Glutamatergic neuron (in vitro differentiated cells): ENCODE measurements around the gene CRHR1. TPM values are rescaled to one million over a fixed set of nuclear protein-coding genes. Genes with fewer than 3 reads are reported as not detected.

Experiments
- DNase-seq: peaks from one replicate; pipeline ENCODE4 v3.0.0; 2022
- H3K27ac Mint-ChIP-seq: one replicate; pipeline ENCODE4 v1.8.0; 2020; ENCODE audit warnings: mild to moderate bottlenecking, mixed read lengths, inconsistent platforms; ENCODE audit not compliant: unreplicated experiment
- H3K27me3 Mint-ChIP-seq: one replicate; pipeline ENCODE4 v1.8.0; 2020; ENCODE audit warnings: mild to moderate bottlenecking, moderate library complexity, mixed read lengths, inconsistent platforms; ENCODE audit not compliant: unreplicated experiment
- H3K36me3 Mint-ChIP-seq: one replicate; pipeline ENCODE4 v1.8.0; 2020; ENCODE audit warnings: mild to moderate bottlenecking, mixed read lengths, inconsistent platforms; ENCODE audit not compliant: unreplicated experiment
- H3K4me1 Mint-ChIP-seq: one replicate; pipeline ENCODE4 v1.8.0; 2020; ENCODE audit warnings: mild to moderate bottlenecking, low read depth, mixed read lengths, inconsistent platforms; ENCODE audit not compliant: unreplicated experiment
- H3K4me3 Mint-ChIP-seq: one replicate; pipeline ENCODE4 v1.8.0; 2020; ENCODE audit warnings: mild to moderate bottlenecking, mixed read lengths, inconsistent platforms; ENCODE audit not compliant: unreplicated experiment
- H3K9me3 Mint-ChIP-seq: one replicate; pipeline ENCODE4 v1.8.0; 2020; ENCODE audit warnings: mild to moderate bottlenecking, moderate library complexity, mixed read lengths, inconsistent platforms; ENCODE audit not compliant: unreplicated experiment
- CTCF ChIP-seq: fragments of 200-600 bp; sonication (generic); IDR thresholded peaks from one replicate; pipeline ENCODE4 v1.5.0; 2021; ENCODE audit not compliant: partially characterized antibody, unreplicated experiment
- total RNA-seq: library from RNA; stranded (reverse); fragmentation: NEBNext Ultra II Directional; extraction: Animal tissue kit (Norgen Biotek cat#: 25700); gene quantifications from one replicate; pipeline ENCODE4 v1.2.1, GENCODE V29; 2021; ENCODE audit not compliant: unreplicated experiment

CRHR1 gene
- total RNA-seq, 1 donor from 2014 or later: 0.71 TPM

GRCh38 chr17:45808845-45809244 lies 24.7 kb downstream of the CRHR1 start:
- TF ChIP-seq CTCF: no peak
- no peaks in the 10 kb centered on the region for H3K36me3 Mint-ChIP-seq
- no peak for DNase-seq
- H3K27ac Mint-ChIP-seq: peak overlapping the region; percentile 31
- no peaks in the 10 kb centered on the region for H3K9me3 Mint-ChIP-seq
- peaks cover 4% of the 10 kb centered on the region for H3K4me1 Mint-ChIP-seq
- peaks cover 5% of the 10 kb centered on the region for H3K27me3 Mint-ChIP-seq
- H3K4me3 Mint-ChIP-seq: no peak overlapping the region

DNA sequence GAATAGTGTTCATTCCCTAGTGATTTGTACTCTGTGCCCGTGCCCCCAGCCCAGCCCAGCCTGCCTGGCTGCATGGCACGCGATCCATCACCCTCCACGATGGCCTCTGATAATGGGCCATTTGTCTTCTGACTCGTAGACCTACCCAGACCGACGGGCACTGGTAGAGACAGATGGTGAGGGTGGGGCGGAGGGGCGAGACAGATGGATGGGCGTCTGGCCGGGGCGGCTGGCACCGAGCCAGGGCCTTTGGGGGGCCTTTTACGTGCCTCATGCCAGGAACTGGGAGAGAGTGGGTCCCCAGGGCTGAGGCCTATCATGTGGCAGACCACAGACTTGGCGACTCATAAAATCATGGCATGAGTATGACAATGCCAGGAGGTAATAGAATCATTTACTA lies 25.4 kb downstream of the CRHR1 start:
- H3K9me3 Mint-ChIP-seq: peaks cover 2% of the 10 kb centered on the region
- no peak overlapping the region for H3K4me3 Mint-ChIP-seq
- no peaks in the 10 kb centered on the region for H3K36me3 Mint-ChIP-seq
- H3K4me1 Mint-ChIP-seq: peaks cover 4% of the 10 kb centered on the region
- H3K27ac Mint-ChIP-seq: no peak overlapping the region
- peaks cover 5% of the 10 kb centered on the region for H3K27me3 Mint-ChIP-seq
- TF ChIP-seq CTCF: no peak
- no peak for DNase-seq

DNA sequence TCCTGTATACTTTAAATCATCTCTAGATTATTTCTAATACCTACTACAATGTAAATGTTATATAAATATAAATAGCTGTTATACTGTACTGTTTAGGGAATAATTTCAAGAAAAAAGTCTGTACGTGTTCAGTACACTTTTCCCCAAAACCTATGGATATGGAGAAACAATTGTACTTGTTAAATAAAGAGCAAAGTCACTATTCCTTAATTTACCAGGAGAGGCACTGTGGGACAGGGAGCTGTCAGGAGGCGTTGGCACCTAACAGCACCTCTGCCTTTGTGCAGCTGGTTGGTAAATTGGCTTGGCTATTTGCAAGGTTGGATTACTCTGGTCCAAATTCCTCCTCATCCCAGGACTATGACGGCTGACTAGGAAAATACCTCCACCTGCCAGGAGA lies 28.0 kb downstream of the CRHR1 start:
- TF ChIP-seq CTCF: no peak
- Mint-ChIP-seq H3K4me1 (peaks cover 4% of the 10 kb centered on the region), H3K27me3 (peaks cover 7% of the 10 kb centered on the region), H3K36me3 (no peaks in the 10 kb centered on the region), H3K27ac (no peak overlapping the region), H3K9me3 (peaks cover 2% of the 10 kb centered on the region), H3K4me3 (no peak overlapping the region)
- DNase-seq: no peak

DNA sequence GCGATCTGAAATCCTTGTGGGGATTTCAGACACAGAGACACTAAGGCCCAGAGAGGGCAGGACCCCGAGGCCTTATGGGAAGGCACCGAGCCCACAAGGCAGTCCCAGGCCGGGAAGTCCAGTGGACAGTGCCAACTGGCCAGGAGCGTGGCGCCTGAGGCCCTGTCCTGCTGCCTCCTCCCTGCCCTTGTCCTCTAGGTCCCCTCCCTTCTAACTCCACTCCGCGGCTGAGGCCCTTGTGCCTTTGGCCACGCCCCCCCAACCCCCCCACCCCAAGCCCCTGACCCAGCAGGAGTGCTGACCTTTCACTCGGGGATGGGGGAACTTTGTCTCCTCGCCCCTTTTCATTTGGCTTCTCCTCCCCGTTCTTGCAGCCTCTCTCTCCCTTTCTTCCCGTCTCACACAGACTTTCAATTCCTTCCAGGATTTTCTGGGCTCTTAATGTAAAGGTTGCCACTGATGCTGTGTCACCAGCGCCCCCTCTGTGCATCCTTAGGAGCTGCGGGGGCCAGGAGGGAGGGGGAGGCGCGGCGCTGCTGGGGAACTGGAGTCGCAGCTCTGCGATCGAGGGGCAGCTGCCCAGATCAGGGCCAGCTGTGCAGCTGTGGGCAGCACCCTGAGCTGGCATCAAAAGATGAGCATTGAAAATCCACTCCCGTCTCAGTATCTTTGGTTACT lies 29.1 kb downstream of the CRHR1 start:
- Mint-ChIP-seq H3K9me3 (peaks cover 2% of the 10 kb centered on the region), H3K4me1 (peaks cover 4% of the 10 kb centered on the region), H3K36me3 (no peaks in the 10 kb centered on the region), H3K27ac (no peak overlapping the region), H3K27me3 (peaks cover 7% of the 10 kb centered on the region), H3K4me3 (no peak overlapping the region)
- TF ChIP-seq CTCF: peak; percentile 54
- DNase-seq: peak; percentile 79
